Aorta (tissue), 4 donors: ENCODE results near the gene LRRC74B. TPM values are rescaled to one million over a fixed set of nuclear protein-coding genes. Genes with fewer than 3 reads are reported as not detected.

Experiments
- microRNA-seq, 2 donors: library from miRNA; unstranded; fragments of <30 nt; microRNA quantifications; one replicate each; pipeline ENCODE4 v1.2.0, GENCODE V29; 2020
- polyA plus RNA-seq, 2 donors: library from polyadenylated mRNA; stranded (reverse); fragments of 200-250 nt; gene quantifications; one replicate each; pipeline ENCODE4 v1.2.3, GENCODE V29; 2013
- total RNA-seq, 2 donors: library from RNA; stranded (reverse); fragmentation: NEBNext Ultra II Directional; extraction: Animal tissue kit (Norgen Biotek cat#: 25700); gene quantifications; one replicate each; pipeline ENCODE4 v1.2.1, GENCODE V29; 2021
- donor health status: healthy with polysubstance abuse.
- donor health status: Bipolar disorder and iron deficiency.
- donor health status: DM: no; HTN: no; CAD: no.
- donor health status: DM: yes; HTN: yes; CAD: no.

Gene LRRC74B
- total and polyA plus RNA-seq, 4 donors = 0.05 TPM; not detected in 3

Small RNAs within 50 kb of the gene (microRNA-seq; reads per million reads assigned to microRNA genes)
- 0 reads per million in 2 donors for gene MIR649

Other genes with a start within 250 kb of the LRRC74B start
- gene PI4KA, start 187.1 kb upstream of the LRRC74B start, total RNA-seq = 100 to 1,000 TPM in 1 of 2 donors, 10 to 100 TPM in 1; 88.6 to 107 TPM
- 10 to 100 TPM; 21.9 to 61.0 TPM for gene PI4KA, start 187.1 kb upstream of the LRRC74B start, polyA plus RNA-seq
- gene SNAP29, start 186.9 kb upstream of the LRRC74B start, total RNA-seq = 10 to 100 TPM; 21.7 to 25.5 TPM
- gene SNAP29, start 186.9 kb upstream of the LRRC74B start, polyA plus RNA-seq = 10 to 100 TPM; 19.2 to 22.9 TPM
- gene CRKL, start 128.5 kb upstream of the LRRC74B start, total RNA-seq = 10 to 100 TPM; 36.2 to 45.9 TPM
- 10 to 100 TPM in 1 of 2 donors, 1 to 10 TPM in 1; 9.5 to 14.4 TPM for gene CRKL, start 128.5 kb upstream of the LRRC74B start, polyA plus RNA-seq
- 1 to 10 TPM; 1.0 to 3.8 TPM for gene AIFM3, start 78.7 kb upstream of the LRRC74B start, total RNA-seq
- gene AIFM3, start 78.7 kb upstream of the LRRC74B start, polyA plus RNA-seq = 1 to 10 TPM; 1.4 to 2.3 TPM
- gene LZTR1, start 63.6 kb upstream of the LRRC74B start, total RNA-seq = 10 to 100 TPM; 59.0 to 81.7 TPM
- gene LZTR1, start 63.6 kb upstream of the LRRC74B start, polyA plus RNA-seq = 10 to 100 TPM; 11.3 to 83.9 TPM
- 10 to 100 TPM; 17.0 to 20.8 TPM for gene THAP7, start 43.8 kb upstream of the LRRC74B start, total RNA-seq
- gene THAP7, start 43.8 kb upstream of the LRRC74B start, polyA plus RNA-seq = 10 to 100 TPM; 16.4 to 69.0 TPM
- under 1 TPM; 0.26 to 0.72 TPM for gene P2RX6, start 30.8 kb upstream of the LRRC74B start, total RNA-seq
- 1 to 10 TPM in 1 of 2 donors, under 1 TPM in 1; 0.13 to 1.1 TPM for gene P2RX6, start 30.8 kb upstream of the LRRC74B start, polyA plus RNA-seq
- under 1 TPM in 1 of 2 donors, not detected in 1; 0.15 TPM for gene SLC7A4, start 13.4 kb upstream of the LRRC74B start, total RNA-seq
- not detected for gene SLC7A4, start 13.4 kb upstream of the LRRC74B start, polyA plus RNA-seq